GM18505 (cell line): ENCODE measurements around the gene IFIT1B.
A peak's percentile ranks its signal among the peaks of the same experiment; 100 is the strongest.
"Not testable (repeated sequence)": the region's sequence is repeated elsewhere in the genome, so short reads cannot be mapped to it uniquely, and the experiment has no call there.

Experiments
- ATAC-seq: cut with Tn5 transposase; IDR thresholded peaks from one replicate; pipeline ENCODE4 v1.9.1; 2021; ENCODE audit not compliant: unreplicated experiment
- POLR2A ChIP-seq: IDR thresholded peaks from 4 replicates; pipeline ENCODE4 v1.6.1; 2011; ENCODE audit warnings: borderline replicate concordance; ENCODE audit not compliant: insufficient read depth, insufficient read length; ENCODE audit errors: extremely low read depth

Gene IFIT1B, protein sequence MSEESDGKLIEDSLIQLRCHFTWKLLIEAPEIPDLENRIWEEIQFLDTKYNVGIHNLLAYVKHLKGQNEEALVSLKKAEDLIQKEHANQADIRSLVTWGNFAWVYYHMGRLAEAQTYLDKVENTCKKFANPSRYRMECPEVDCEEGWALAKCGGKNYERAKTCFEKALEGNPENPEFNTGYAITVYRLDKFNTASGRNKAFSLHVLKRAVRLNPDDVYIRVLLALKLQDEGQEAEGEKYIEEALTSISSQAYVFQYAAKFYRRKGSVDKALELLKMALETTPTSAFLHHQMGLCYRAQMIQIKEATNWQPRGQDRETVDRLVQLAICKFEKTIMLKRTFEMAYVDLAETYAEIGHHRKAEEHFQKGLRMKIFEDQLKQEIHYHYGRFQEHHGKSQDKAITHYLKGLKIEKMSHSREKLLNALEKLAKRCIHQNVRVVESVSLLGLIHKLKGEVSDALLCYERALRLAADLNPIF

DNA sequence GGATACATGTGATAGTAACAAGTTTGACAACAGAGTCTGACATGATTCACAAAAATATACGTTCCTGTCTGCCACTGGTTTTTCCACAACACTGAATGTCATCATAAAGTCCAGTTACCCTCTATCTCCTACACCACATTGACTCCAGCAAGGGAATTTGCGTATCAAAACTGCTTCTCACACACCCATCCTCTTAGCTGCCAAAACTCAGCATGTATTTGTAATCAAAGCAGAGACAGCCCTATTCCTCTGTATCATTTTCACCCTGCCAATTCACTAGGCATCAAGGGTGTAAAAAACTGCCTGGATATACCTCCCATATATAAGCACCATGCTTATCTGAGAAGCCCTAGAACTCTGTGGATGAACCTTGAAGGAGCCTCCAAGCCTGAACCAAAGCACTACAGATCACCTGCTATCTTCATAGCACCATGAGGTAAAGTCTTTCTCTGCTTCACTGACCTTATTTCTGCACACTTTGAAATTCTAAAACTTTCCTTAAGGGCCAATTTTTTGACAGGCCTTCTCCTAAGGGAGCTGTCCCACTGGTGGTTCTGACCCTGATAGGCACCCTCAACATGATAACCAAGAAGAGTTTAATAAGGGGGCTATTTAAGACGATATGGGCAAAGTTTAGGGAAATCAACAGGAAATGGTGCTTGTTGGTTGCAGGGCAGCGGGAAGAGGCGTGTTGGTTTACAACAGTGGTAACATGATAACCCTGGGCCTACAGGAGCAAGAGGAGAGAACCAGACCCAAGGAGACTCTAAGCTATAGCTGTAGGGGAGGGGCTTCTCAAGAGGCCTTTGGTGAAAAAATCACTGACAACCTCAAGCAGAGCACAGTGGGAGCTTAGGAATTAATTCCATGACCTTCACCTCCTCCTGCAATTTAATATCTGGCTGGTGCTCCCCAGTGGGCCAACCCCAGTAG is at the start of gene IFIT1B:
Gene IFIT1B, plus strand, starts transcription at position 352 of the 933 bp plus-strand sequence. Its CDS starts 80 bp downstream, at position 432.
- ATAC-seq: no peak
- TF ChIP-seq POLR2A: no peak

DNA sequence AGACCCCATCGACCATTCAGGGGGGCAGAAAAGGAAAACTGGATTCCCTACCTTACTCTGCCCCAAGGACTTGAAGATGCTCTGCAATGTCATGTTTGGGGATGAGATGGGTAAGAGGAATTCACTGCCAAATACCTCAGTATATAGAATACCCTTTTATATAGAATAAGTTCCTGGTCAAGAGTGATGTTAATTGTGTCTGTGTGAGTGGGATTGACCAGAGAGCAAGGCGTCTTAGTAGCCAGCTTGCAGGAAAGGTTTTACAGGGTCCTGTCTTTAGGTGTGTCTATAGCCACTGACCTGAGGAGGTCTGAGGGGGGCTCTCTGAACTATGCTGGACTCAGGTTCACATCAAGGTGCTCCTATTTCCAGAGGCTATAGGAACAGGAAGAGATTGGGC is 48.7 kb upstream of the IFIT1B start:
- no peak for TF ChIP-seq POLR2A
- ATAC-seq: no peak

DNA sequence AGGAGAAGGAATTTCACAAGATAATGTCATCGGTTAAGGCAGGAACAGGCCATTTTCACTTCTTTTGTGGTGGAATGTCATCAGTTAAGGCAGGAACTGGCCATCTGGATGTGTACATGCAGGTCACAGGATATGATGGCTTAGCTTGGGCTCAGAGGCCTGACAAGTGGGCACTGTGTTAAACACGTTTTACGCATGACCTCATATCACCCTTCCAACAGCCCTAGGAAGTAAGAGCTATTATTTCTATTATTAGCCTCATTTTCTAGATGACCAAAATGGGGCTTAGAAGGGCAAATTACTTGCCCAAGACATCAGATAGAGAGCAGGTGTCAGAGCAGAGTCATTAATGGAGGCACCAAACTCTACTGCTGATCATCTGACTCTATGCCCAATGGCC is 47.8 kb upstream of the IFIT1B start:
- ATAC-seq: not testable (repeated sequence)

DNA sequence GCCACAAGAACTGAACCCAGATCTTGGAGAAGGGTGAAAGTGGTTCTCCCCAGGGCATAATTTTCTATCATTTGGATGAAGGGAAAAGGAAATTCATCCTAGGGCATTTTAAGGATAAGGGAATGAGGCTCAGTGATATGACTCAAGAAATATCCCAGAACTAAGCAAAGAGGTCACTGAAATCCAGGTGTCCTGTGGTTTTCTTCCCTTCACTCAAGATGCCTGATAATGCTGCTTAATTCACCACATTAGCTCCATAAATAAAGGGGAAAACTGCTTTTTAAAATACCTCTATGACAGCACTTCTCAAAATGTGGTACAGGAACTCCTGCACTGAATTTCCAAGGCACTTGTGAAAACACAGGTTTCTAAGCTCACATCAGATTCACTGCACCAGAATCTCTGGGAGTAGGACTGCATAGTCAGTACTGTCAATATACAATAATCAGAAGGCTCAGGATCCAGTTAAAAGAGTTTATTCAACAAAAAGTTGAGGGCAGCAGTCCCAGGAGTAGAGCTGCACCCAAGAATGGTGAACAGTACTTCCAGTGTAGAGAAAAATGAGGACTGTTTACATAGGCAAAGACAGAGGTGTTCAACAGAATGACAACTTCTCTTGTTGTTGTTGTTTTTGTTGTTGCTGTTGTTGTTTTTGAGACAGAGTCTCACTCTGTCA is 47.2 kb upstream of the IFIT1B start:
- ATAC-seq: no peak
- TF ChIP-seq POLR2A: no peak

DNA sequence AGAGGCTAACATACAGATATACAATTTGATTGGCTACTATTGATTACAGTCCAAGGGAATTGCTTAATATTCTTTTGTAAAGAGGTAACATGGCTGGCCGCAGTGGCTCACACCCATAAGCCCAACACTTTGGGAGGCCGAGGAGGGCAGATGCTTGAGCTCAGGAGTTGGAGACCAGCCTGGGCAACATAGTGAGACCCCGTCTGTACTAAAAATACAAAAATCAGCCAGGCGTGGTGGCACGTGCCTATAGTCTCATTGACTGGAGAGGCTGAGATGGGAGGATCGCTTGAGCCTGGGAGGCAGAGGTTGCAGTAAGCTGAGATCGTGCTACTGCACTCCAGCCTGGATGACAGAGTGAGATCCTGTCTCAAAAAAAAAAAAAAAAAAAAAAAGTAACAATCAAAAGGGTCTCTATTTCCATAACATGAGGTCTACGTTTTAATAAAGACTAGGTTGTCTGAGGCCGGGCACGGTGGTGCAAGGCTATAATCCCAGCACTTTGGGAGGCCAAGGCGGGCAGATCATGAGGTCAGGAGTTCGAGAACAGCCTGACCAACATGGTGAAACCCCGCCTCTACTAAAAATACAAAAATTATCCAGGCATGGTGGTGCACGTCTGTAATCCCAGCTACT is 46.3 kb upstream of the IFIT1B start:
- ATAC-seq: not testable (repeated sequence)

DNA sequence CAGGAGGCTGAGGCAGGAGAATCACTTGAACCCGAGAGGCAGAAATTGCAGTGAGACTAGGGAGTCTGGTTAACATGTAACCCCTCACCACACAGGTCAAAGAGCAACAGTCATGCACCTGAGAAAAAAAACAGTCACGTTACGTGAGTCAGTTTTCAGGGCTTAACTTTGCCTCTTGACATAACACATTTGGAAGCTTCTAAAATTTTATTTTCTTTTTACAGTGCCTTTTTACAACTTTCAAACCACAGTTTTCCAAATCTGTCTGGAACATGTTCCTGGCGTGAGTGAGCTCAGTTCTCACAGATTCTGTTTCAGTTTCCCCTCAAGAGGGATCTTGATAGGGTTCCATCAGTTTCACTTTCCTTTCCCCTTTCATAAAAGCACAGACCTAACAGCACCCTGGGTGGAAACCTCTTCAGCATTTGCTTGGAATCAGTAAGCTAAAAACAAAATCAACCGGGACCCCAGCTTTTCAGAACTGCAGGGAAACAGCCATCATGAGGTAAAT is 45.7 kb upstream of the IFIT1B start:
- TF ChIP-seq POLR2A: peak; percentile 46
- peak; percentile 45 for ATAC-seq

DNA sequence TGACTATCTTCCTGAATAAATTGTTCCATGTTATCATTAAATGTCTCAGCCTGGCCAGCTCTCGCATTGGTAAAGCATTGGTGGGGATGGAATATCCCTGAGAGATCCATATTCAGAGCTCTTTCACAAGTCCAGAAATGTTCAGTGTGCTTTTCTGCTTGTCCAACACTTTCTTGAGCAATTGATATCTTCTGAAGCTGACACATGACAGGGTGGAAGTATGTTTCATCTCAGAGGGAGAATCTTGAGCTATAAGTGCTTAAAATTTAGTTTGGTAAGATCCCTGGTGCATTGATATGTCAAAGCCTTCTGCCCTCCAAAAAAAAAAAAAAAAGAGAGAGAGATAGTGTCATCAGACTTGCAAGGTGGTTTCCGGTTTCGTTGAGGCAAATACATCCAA is 42.6 kb upstream of the IFIT1B start:
- TF ChIP-seq POLR2A: no peak
- no peak for ATAC-seq

DNA sequence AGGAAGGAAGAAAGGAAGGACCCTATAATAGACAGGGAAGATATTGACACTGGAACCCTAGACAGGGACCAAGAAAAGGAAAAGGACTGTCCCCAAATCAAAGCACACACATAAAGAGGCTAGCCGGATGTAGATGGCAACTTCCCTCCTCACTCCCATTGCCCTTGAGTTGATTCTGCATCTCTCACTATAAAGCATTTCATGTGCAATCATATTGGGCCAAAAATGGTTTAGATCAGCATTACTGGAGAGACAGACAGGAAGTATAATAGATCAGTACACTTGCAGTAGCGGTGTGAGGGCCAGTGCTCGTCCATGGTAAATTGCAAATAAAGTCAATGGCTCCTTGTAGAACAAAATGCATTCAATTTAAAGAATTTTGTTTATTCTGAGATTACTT is 41.6 kb upstream of the IFIT1B start:
- ATAC-seq: no peak
- no peak for TF ChIP-seq POLR2A

DNA sequence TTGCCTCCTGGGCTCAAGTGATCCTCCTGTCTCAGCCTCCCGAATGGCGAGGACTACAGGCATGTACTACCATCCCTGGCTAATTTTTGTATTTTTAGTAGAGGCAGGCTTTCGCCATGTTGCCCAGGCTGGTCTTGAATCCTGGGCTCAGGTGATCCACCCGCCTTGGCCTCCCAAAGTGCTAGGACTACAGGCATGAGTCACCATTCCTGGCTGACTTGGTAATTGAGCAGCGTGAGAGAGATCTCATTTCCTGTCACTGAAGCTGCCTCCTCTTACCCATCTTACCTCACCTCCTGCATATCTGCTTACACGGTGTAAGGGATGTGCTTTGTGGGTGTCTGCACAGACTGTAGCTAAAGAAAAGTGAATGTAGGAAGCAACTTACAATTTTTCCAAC is 40.4 kb upstream of the IFIT1B start:
- ATAC-seq: no peak
- no peak for TF ChIP-seq POLR2A

DNA sequence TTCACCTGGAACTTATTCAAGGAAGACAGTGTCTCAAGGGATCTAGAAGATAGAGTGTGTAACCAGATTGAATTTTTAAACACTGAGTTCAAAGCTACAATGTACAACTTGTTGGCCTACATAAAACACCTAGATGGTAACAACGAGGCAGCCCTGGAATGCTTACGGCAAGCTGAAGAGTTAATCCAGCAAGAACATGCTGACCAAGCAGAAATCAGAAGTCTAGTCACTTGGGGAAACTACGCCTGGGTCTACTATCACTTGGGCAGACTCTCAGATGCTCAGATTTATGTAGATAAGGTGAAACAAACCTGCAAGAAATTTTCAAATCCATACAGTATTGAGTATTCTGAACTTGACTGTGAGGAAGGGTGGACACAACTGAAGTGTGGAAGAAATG is 39.1 kb upstream of the IFIT1B start:
- no peak for TF ChIP-seq POLR2A
- ATAC-seq: no peak

DNA sequence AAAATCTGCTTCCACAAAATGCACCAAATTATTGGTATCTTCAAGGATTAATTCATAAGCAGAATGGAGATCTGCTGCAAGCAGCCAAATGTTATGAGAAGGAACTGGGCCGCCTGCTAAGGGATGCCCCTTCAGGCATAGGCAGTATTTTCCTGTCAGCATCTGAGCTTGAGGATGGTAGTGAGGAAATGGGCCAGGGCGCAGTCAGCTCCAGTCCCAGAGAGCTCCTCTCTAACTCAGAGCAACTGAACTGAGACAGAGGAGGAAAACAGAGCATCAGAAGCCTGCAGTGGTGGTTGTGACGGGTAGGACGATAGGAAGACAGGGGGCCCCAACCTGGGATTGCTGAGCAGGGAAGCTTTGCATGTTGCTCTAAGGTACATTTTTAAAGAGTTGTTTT is 38.0 kb upstream of the IFIT1B start:
- ATAC-seq: no peak

DNA sequence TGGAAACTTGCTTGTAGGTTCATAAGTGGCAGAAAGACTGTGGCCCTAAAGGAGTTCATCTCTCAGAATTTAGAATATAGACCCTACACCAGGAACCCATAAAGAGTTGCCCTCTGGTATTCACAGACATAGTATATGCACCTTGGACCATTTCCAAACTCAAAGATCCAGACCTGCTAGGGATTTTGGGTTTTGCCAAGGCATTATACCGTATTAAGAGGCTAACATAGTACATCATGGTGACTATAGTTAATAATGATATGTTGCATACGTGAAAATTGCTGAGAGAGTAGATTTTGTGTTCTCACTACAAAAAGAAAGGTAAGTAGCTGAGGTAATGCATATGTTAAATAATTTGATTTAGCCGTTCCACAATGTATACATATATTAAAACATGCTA is 36.2 kb upstream of the IFIT1B start:
- TF ChIP-seq POLR2A: no peak
- no peak for ATAC-seq

More for the DNA sequence above, 38.0 kb upstream of the IFIT1B start:
- no peak for TF ChIP-seq POLR2A
